Effector memory CD4-positive, alpha-beta T cell (primary cell): ENCODE measurements around the gene TMEM250.

Experiments
- DNase-seq, 3 donors: peaks; one replicate each; pipeline ENCODE4 v3.0.0-alpha.2; 2020
- H3K27ac ChIP-seq: 2 replicates; pipeline ENCODE4 v1.7.0; 2013; ENCODE audit warnings: mild to moderate bottlenecking, low read length, moderate library complexity; ENCODE audit not compliant: insufficient read depth, poor library complexity, severe bottlenecking
- H3K27me3 ChIP-seq: replicated peaks from 2 replicates; pipeline ENCODE4 v1.7.0; 2013; ENCODE audit warnings: mild to moderate bottlenecking, low read length; ENCODE audit not compliant: insufficient read depth, control insufficient read depth, poor library complexity, severe bottlenecking
- H3K36me3 ChIP-seq: 2 replicates; pipeline ENCODE4 v1.7.0; 2013; ENCODE audit warnings: mild to moderate bottlenecking, low read length, moderate library complexity; ENCODE audit not compliant: control insufficient read depth, insufficient read depth
- H3K4me1 ChIP-seq: 2 replicates; pipeline ENCODE4 v1.7.0; 2013; ENCODE audit warnings: low read length, mild to moderate bottlenecking; ENCODE audit not compliant: control insufficient read depth, insufficient read depth, poor library complexity, severe bottlenecking
- H3K4me3 ChIP-seq: 2 replicates; pipeline ENCODE4 v1.7.0; 2013; ENCODE audit warnings: low read length, low read depth, mild to moderate bottlenecking; ENCODE audit not compliant: insufficient read depth, poor library complexity, severe bottlenecking
- H3K9me3 ChIP-seq: 2 replicates; pipeline ENCODE4 v1.7.0; 2013; ENCODE audit warnings: mild to moderate bottlenecking, low read length, moderate library complexity; ENCODE audit not compliant: control insufficient read depth

The TMEM250 gene

DNA sequence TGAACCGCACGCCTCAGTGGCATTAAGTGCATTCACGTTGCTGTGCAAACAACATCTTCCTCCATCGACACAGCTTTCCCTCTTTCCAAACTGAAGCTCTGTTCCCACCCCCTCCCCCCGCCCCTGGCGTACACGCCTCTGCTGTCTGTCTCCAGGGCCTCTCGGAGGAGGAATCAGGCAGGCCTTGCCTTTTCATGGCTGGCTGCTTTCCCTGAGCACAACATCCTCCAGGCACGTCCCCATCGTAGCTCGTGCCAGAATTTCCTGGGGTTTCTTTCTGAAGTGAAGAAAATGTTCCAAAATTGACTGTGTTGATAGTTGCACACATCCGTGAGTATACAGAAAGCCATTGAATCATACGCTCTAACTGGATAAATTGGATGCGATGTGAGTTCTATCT is 22.3 kb upstream of the TMEM250 start:
- DNase-seq: no peak
- H3K27ac ChIP-seq: no peak overlapping the region
- no peaks in the 10 kb centered on the region for H3K9me3 ChIP-seq
- peaks cover 18% of the 10 kb centered on the region for H3K27me3 ChIP-seq
- H3K4me1 ChIP-seq: no peaks in the 10 kb centered on the region
- no peak overlapping the region for H3K4me3 ChIP-seq
- no peaks in the 10 kb centered on the region for H3K36me3 ChIP-seq

DNA sequence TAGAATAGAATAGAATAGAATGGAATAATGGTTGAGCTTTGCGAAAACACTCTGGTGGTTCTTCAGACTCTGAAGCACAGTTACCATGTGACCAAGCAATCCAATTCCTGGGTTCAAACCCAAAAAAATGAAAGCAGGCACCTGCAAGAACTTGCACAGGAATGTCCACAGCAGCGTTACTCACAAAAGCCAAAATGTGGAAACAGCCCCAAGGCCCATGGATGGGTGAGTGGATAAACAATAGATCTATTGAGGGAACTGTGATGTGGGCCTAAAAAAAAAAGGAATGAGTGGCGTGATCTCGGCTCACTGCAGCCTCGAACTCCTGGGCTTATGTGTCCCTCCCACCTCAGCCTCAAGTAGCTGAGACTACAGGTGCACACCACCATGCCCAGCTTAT is 21.4 kb upstream of the TMEM250 start:
- Histone ChIP-seq H3K4me1 (no peaks in the 10 kb centered on the region), H3K27ac (no peak overlapping the region), H3K9me3 (no peaks in the 10 kb centered on the region), H3K4me3 (no peak overlapping the region), H3K27me3 (peaks cover 14% of the 10 kb centered on the region), H3K36me3 (no peaks in the 10 kb centered on the region)
- DNase-seq: no peak

DNA sequence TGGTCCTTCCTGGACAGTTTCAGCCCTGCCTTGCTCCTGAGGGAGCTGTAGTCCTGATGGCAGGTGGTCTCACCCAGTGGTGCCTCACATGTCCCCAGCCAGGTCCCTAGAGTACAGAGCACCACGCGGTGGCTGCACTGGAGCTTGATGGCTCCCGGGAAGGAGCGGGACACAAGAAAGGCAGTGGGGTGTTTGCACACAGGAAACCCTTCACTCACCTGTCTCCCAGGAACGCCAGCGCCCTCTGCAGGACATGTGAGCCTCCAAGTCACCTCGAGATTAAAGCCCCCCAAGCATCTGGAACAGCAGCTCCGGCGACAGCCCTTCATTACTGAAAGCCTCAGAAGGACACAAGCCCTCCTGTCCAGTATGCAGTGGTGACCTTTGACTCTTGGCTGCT is 19.9 kb upstream of the TMEM250 start:
- Histone ChIP-seq H3K27me3 (peaks cover 18% of the 10 kb centered on the region), H3K4me1 (peaks cover 3% of the 10 kb centered on the region), H3K4me3 (no peak overlapping the region), H3K9me3 (no peaks in the 10 kb centered on the region), H3K27ac (no peak overlapping the region), H3K36me3 (no peaks in the 10 kb centered on the region)
- no peak for DNase-seq

DNA sequence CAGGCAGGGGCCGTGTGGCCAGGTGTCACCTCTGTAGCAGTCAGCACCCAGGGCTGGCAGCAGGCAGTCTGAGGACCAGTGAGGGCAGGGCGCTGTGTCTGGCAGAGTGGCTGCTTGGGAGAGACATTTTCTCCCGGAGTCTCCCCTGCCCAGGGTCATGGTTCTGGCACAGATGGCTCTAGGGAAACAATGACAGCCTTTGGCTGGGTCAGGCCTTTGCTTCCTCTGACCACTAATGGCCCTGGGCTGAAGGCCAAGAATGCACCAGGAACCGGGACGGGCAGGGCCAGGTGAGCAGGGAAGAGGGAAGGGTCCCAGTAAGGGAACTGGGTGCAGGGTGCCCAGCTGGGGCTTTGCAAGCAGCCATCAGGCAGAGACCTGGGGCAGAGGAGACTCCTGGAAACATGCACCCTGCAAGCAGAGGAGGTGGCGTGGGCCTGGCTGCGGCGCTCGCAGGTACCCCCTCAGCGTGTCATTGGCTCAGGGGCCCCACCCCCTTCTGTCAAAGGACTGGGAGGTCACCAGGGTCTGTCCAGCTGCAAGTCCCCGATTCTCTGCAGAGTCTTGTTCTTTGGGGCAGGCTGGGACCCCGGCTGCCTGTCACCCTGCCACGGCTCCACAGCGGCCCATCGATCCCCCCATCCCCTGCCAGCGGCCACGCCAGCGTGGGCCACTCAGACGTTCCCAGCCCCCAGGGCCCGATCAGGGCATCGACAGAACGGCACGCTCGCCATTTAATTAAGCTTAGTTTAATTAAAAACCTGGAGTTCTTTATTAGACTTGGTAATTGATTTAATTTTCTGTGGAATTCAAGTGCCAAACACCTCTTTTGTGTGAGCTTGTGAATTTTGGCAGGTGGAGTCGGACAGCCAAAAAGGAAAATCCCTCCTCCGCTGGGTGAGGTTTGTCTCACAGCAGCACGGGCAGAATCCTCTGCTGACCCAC is 18.9 kb upstream of the TMEM250 start:
- Histone ChIP-seq H3K27ac (no peak overlapping the region), H3K27me3 (peaks cover 23% of the 10 kb centered on the region), H3K9me3 (no peaks in the 10 kb centered on the region), H3K36me3 (no peaks in the 10 kb centered on the region), H3K4me1 (peaks cover 9% of the 10 kb centered on the region), H3K4me3 (no peak overlapping the region)
- no peak for DNase-seq

DNA sequence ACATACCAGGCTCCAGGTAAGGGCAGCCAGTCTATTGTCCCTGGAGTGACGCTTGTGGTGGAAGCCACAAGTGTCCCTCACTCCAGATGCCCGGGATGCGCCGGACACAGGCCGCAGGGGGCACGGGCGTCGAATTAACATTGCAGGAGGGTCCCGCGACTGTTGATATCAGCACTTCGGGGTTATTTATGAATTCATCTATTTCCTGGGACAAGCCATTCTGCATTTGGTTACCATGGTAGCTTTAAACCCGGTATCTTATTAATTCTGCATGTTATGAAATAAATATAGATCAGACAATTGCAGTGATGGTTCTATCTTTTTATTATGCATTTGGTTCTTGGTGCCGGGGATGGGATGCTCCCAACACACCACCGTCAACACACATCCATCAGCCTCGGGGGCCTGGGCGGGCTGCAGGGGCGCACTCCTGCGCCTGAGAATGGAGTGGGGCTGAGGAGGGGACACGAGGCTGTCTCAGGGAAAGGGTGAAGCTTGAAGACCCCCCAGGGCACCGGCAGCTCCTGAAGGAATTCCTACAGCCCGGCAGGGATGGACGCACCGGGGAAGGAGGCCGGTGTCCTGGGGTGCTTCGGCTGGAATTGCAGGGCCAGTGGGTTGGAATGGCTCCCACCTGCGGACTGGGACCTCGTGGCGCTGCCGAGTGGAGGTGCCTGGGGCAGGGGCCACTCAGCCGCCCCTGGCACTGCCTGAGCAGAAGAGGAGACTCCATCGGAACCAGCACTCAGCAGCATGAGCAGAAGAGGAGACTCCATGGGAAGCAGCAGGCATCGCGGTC is 17.7 kb upstream of the TMEM250 start:
- Histone ChIP-seq H3K9me3 (no peaks in the 10 kb centered on the region), H3K4me1 (peaks cover 12% of the 10 kb centered on the region), H3K4me3 (no peak overlapping the region), H3K27ac (no peak overlapping the region), H3K36me3 (no peaks in the 10 kb centered on the region), H3K27me3 (peaks cover 34% of the 10 kb centered on the region)
- DNase-seq: no peak

DNA sequence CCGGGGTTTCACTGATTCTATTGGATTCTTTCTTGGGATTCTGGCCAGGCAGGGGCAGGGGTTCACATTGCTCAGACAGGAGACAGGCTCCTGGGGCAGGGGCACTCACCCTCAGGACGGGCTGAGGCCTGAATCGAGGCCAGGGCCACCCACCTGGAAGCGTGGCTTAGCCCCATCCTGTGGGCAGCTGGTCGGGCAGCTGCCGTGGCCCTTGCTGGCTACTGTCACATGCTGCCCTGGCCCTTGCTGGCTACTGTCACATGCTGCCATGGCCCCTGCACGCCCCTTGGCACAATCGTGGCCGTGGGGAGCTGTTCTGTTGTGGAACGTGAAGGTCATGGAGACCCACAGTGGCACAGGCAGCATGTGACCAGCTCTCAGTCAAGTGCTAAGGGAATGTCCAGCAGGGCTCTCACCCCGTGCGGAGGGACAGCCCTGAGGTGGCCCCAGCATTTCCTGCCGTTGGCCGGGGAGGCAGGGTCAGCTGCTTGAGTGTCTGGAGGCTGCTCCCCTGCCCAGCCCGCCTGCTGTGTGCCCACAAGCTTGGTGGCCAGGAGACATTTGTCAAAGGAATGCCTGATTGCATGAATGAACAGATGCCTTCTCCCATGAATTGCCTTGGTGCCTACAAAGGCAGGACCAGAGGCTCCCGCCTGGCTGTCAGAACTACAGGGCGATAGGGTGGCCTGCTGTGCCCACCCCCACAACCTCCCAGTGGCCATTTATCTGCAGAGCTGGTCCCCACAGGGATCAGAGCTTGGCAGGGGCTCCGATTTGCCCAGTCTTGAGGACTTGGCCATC is 16.9 kb upstream of the TMEM250 start:
- DNase-seq: no peak
- H3K4me1 ChIP-seq: peaks cover 12% of the 10 kb centered on the region
- no peaks in the 10 kb centered on the region for H3K9me3 ChIP-seq
- H3K4me3 ChIP-seq: no peak overlapping the region
- H3K27me3 ChIP-seq: peaks cover 34% of the 10 kb centered on the region
- H3K36me3 ChIP-seq: no peaks in the 10 kb centered on the region
- no peak overlapping the region for H3K27ac ChIP-seq

DNA sequence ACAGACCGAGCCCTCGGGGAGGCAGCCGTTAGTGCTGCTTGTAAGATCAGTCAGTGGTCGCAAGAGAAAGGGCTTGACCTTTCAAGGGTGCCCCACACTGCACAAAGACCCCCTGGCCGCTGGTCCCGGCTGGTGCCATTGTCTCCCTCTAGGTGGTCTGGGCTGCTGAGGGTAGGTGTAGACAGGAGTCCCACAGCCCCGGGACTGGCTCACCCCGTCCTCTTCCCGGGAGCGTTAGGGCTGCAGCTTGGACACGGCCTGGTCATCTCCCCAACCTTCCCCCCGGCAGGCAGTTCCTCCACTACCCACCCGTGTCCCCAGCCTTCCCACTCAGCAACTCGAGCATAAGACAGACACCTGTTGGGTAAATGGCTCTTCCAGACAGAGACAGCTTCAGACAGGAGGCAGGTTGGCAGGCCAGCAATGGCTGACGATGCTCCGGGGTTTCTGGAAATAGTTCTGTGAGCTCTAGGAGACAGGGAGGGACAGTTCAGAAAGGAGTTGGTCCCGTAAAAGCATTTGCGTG is 15.3 kb upstream of the TMEM250 start:
- DNase-seq: no peak
- H3K27me3 ChIP-seq: peaks cover 34% of the 10 kb centered on the region
- no peaks in the 10 kb centered on the region for H3K36me3 ChIP-seq
- no peaks in the 10 kb centered on the region for H3K9me3 ChIP-seq
- H3K27ac ChIP-seq: no peak overlapping the region
- no peak overlapping the region for H3K4me3 ChIP-seq
- H3K4me1 ChIP-seq: peaks cover 12% of the 10 kb centered on the region

DNA sequence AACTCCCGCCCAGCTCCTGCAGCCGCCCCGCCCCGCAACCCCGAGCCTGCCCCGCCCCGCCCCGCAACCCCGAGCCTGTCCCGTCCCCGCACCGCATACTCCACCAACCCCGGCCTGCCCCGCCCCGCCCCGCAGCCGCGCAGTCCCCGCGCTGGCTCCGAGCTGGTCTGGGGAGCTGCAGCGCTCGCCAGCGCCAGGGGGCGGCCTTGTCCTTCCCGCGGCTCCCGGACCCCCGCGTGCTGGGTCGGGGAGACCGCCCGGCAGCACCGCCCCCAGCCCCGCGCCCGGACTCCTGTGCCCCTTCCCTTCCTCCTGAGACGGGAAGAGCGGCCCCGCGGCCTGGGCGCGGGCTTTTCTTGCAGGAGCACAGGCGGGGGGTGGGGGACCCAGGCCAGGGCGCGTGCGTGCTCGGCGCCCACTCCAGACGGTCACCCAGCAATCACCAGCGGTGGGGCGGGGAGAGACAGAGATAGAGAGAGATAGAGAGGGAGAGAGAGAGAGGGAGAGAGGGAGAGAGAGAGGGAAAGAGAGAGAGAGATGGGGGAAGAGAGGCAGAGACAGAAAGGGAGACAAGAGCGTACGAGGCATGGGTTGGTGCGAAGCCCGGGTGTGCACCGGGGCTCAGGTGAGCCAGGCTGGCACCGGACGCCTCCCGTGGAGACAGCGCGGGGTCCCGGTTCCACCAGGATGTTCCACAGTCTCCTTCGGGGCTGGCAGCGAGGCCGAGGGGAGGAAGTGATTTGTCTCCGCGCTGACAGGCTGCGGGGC is 14.7 kb upstream of the TMEM250 start:
- no peak for DNase-seq
- peaks cover 30% of the 10 kb centered on the region for H3K27me3 ChIP-seq
- H3K9me3 ChIP-seq: no peaks in the 10 kb centered on the region
- H3K4me3 ChIP-seq: peak overlapping the region; percentile 18
- peaks cover 12% of the 10 kb centered on the region for H3K4me1 ChIP-seq
- H3K27ac ChIP-seq: no peak overlapping the region
- H3K36me3 ChIP-seq: no peaks in the 10 kb centered on the region

DNA sequence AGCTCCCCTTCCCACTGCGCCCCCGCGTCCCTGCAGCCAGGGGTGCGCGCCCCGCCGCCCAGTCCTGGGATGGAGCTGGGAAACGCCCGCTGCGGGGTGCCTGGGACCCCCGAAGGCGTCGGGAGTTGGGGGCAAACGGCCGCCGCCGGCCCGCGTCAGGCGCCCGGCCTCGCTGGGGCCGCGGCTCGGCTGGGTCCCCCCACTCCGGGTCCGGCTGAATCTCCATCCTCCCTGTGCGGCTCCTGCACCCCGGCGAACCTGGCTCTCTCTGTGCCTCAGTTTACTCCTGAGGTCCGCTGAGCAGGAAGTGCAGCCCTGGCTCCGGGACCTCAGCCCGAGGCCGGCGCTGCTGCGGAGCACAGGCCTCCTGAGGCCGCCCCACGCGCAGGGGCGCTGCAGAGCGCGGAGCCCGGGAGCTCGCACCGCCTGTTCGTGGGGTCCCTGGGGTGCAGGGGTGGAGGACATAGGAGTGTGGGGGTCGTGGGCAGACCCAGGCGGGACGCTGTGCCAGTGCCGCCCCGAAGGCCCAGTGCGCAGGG is 13.9 kb upstream of the TMEM250 start:
- Histone ChIP-seq H3K4me1 (peaks cover 12% of the 10 kb centered on the region), H3K9me3 (no peaks in the 10 kb centered on the region), H3K27ac (no peak overlapping the region), H3K27me3 (peaks cover 29% of the 10 kb centered on the region), H3K4me3 (peak overlapping the region; percentile 29), H3K36me3 (no peaks in the 10 kb centered on the region)
- DNase-seq: no peak
